K562 (cell line): Measurements from ENCODE around the gene STX18. TPM values are rescaled to one million over a fixed set of nuclear protein-coding genes. Genes with fewer than 3 reads are reported as not detected.
A peak's percentile ranks its signal among the peaks of the same experiment; 100 is the strongest.

Experiments used
- CREB5 ChIP-seq: fragments of 250-450 bp; sonication (Bioruptor Pico); IDR thresholded peaks from 2 replicates; pipeline ENCODE4 v1.5.0; 2020; ENCODE audit warnings: mild to moderate bottlenecking
- GTF3C2 ChIP-seq: IDR thresholded peaks from 3 replicates; pipeline ENCODE4 v1.6.1; 2011; ENCODE audit warnings: borderline replicate concordance, mild to moderate bottlenecking, moderate library complexity; ENCODE audit not compliant: insufficient read length; ENCODE audit errors: extremely low read depth
- IRF1 ChIP-seq: sonication (generic); formaldehyde crosslinking; IDR thresholded peaks from 2 replicates; pipeline ENCODE4 v1.8.0; 2022; ENCODE audit warnings: missing genetic modification reagents, mild to moderate bottlenecking, borderline replicate concordance
- NR4A1 ChIP-seq, 2 experiments: fragments of 250-450 bp in 1 of 2; fragments of 450-650 bp in 1 of 2; sonication (Bioruptor Pico) in 1 of 2; IDR thresholded peaks; 2 replicates each; pipeline versions ENCODE4 v1.4.0 to v1.6.1; 2016 to 2020; ENCODE audit warnings: mild to moderate bottlenecking in 2 of 2, missing compliant biosample characterization in 1 of 2, missing genetic modification characterization in 1 of 2, moderate library complexity in 1 of 2
- PATZ1 ChIP-seq: fragments of 250-450 bp; sonication (Bioruptor Pico); IDR thresholded peaks from 2 replicates; pipeline ENCODE4 v1.5.0; 2020; ENCODE audit warnings: mild to moderate bottlenecking, borderline replicate concordance
- PRMT5 ChIP-seq: sonication (generic); formaldehyde crosslinking; IDR thresholded peaks from 2 replicates; pipeline ENCODE4 v1.5.0; 2020; ENCODE audit warnings: missing genetic modification reagents
- RB1 ChIP-seq: fragments of 450-650 bp; IDR thresholded peaks from 2 replicates; pipeline ENCODE4 v1.6.1; 2017; ENCODE audit warnings: low read depth, mild to moderate bottlenecking
- TAF15 ChIP-seq: fragments of 200-400 bp; formaldehyde crosslinking; IDR thresholded peaks from 2 replicates; pipeline ENCODE4 v1.6.1; 2017; ENCODE audit warnings: mild to moderate bottlenecking, low read depth, low read length, moderate library complexity
- ZFP30 ChIP-seq: fragments of 250-450 bp; sonication (Bioruptor Pico); IDR thresholded peaks from 2 replicates; pipeline ENCODE4 v1.8.0; 2022; ENCODE audit warnings: moderate library complexity, mild to moderate bottlenecking, inconsistent platforms, borderline replicate concordance
- ZMIZ1 ChIP-seq, 2 experiments: fragments of 150-350 bp in 1 of 2; IDR thresholded peaks; 2 replicates each; pipeline ENCODE4 v1.6.1; 2012 to 2016; ENCODE audit warnings: low read depth in 2 of 2, low read length in 2 of 2, mild to moderate bottlenecking in 1 of 2, moderate library complexity in 1 of 2
- ZNF436 ChIP-seq: fragments of 250-450, 450-650 bp; sonication (Bioruptor Pico); formaldehyde crosslinking; IDR thresholded peaks from 2 replicates; pipeline ENCODE4 v1.7.0; 2020; ENCODE audit warnings: mild to moderate bottlenecking
- ZNF584 ChIP-seq: fragments of 200-800 bp; sonication (Bioruptor generic); IDR thresholded peaks from 2 replicates; pipeline ENCODE4 v1.6.1; 2016; ENCODE audit warnings: low read depth, mild to moderate bottlenecking, missing genetic modification characterization, missing compliant biosample characterization
- ZNF717 ChIP-seq: fragments of 250-450 bp; sonication (Bioruptor Pico); IDR thresholded peaks from 2 replicates; pipeline ENCODE4 v1.5.0; 2021
- polyA plus RNA-seq, 8 experiments: library from polyadenylated mRNA; depleted of rRNA in 4 of 8; stranded (reverse) in 5 of 8; unstranded in 3 of 8; fragments of >200 nt; fragmentation: Nextera tagmentation in 2 of 8; fragmentation: Illumina TruSeq in 1 of 8; extraction: Ambion mirVana in 2 of 8; extraction: Trizol in 1 of 8; gene quantifications; 2 replicates each; pipeline versions ENCODE4 v1.2.1 to v1.2.3, GENCODE V29; 2011 to 2014; ENCODE audit warnings: inconsistent platforms in 1 of 8, missing spikeins in 1 of 8
- total RNA-seq, 7 experiments: library from RNA; depleted of rRNA in 6 of 7; stranded (reverse); fragments of >200 nt in 6 of 7; fragmentation: Illumina TruSeq in 2 of 7; extraction: Trizol in 2 of 7; gene quantifications; 2 replicates each; pipeline versions ENCODE4 v1.2.1 to v1.2.3, GENCODE V29; 2011 to 2021; ENCODE audit warnings: low replicate concordance in 1 of 7

The STX18 gene
- total and polyA plus RNA-seq, 9 of the 15 experiments (the other 6 are each of a cell fraction or from before 2014, with no cell fraction given): 6.2 to 41.7 (median 22.7) TPM

- TF ChIP-seq ZMIZ1 (IDR thresholded peaks at IDR 0.05; ENCODE audit: low read depth in 2 of 2, low read length in 2 of 2) (no peak), ZNF584 (no peak), IRF1 (no peak), ZNF717 (CRISPR knock-in tag) (no peak), RB1 (peak; percentile 75; the same call in 1 of the 2 replicates), ZFP30 (CRISPR knock-in tag) (no peak), NR4A1 (CRISPR knock-in tag; IDR thresholded peaks at IDR 0.05) (no peak), NR4A1 (tag; IDR thresholded peaks at IDR 0.05) (no peak), TAF15 (no peak), ZNF436 (CRISPR knock-in tag) (no peak), PATZ1 (CRISPR knock-in tag) (no peak), GTF3C2 (no peak), PRMT5 (no peak), CREB5 (CRISPR knock-in tag) (no peak)
These were observed 33.7 kb upstream of the STX18 start (continued) for GRCh38 chr4:4575284-4576211.
